Left ventricle myocardium inferior (tissue), 1 donor: ENCODE measurements around the gene THTPA. TPM values are rescaled to one million over a fixed set of nuclear protein-coding genes. Genes with fewer than 3 reads are reported as not detected.
A peak's percentile ranks its signal among the peaks of the same experiment; 100 is the strongest.
"Not testable (repeated sequence)": the region's sequence is repeated elsewhere in the genome, so short reads cannot be mapped to it uniquely, and the experiment has no call there.

Experiments used
- DNase-seq: peaks from one replicate; pipeline ENCODE4 v3.0.0-alpha.2; 2020
- H3K27ac ChIP-seq: fragments of 200-600 bp; replicated peaks from 2 replicates; pipeline ENCODE4 v1.8.0; 2021
- H3K27me3 ChIP-seq: fragments of 200-600 bp; 2 replicates; pipeline ENCODE4 v1.8.0; 2021; ENCODE audit warnings: low read depth
- H3K36me3 ChIP-seq: fragments of 200-600 bp; 2 replicates; pipeline ENCODE4 v1.8.0; 2021
- H3K4me1 ChIP-seq: fragments of 200-600 bp; 2 replicates; pipeline ENCODE4 v1.8.0; 2021
- H3K4me3 ChIP-seq: fragments of 200-600 bp; 2 replicates; pipeline ENCODE4 v1.8.0; 2021; ENCODE audit warnings: mild to moderate bottlenecking, moderate library complexity
- H3K9me3 ChIP-seq: fragments of 200-600 bp; replicated peaks from 2 replicates; pipeline ENCODE4 v1.8.0; 2021
- intact Hi-C: fragments of 100-400 bp; cut with micrococcal nuclease; formaldehyde crosslinking; loops from one replicate; pipeline ENCODE4 v1.11.0; 2022
- total RNA-seq: library from RNA; stranded (reverse); fragmentation: NEBNext Ultra II Directional; extraction: Animal tissue kit (Norgen Biotek cat#: 25700); gene quantifications from one replicate; pipeline ENCODE4 v1.2.1, GENCODE V29; 2021
- TF ChIP-seq, protein P1 (sequence below): fragments of 200-600 bp; IDR thresholded peaks from 2 replicates; pipeline ENCODE4 v1.8.0; 2021; ENCODE audit warnings: antibody characterized with exemption, mild to moderate bottlenecking, borderline replicate concordance
- donor health status: DM: no; HTN: yes; CAD: no; lungs with severe emphysema.

Gene THTPA
- total RNA-seq, 1 donor from 2014 or later = 17.2 TPM

DNA sequence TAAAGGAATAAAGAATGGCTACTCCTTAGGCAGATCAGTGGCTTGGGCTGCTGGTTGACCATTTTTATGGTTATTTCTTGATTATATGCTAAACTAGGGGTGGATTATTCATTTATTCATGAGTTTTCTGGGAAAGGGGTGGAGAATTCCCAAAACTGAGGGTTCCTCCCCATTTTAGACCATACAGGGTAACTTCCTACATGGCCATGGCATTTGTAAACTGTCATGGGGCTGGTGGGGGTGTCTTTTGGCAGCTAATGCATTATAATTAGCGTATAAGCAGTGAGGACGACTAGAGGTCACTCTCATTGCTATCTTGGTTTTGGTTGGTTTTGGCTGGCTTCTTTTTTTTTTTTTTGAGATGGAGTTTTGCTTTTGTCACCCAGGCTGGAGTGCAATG lies 48.1 kb downstream of the THTPA start:
- Histone ChIP-seq H3K36me3 (no peaks in the 10 kb centered on the region), H3K4me3 (no peak overlapping the region), H3K4me1 (peaks cover 18% of the 10 kb centered on the region), H3K9me3 (peaks cover 7% of the 10 kb centered on the region), H3K27ac (no peak overlapping the region), H3K27me3 (peaks cover 9% of the 10 kb centered on the region)
- TF ChIP-seq, protein P1, sequence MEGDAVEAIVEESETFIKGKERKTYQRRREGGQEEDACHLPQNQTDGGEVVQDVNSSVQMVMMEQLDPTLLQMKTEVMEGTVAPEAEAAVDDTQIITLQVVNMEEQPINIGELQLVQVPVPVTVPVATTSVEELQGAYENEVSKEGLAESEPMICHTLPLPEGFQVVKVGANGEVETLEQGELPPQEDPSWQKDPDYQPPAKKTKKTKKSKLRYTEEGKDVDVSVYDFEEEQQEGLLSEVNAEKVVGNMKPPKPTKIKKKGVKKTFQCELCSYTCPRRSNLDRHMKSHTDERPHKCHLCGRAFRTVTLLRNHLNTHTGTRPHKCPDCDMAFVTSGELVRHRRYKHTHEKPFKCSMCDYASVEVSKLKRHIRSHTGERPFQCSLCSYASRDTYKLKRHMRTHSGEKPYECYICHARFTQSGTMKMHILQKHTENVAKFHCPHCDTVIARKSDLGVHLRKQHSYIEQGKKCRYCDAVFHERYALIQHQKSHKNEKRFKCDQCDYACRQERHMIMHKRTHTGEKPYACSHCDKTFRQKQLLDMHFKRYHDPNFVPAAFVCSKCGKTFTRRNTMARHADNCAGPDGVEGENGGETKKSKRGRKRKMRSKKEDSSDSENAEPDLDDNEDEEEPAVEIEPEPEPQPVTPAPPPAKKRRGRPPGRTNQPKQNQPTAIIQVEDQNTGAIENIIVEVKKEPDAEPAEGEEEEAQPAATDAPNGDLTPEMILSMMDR = no peak
- no peak for DNase-seq
- intact Hi-C loops = no loop called here

DNA sequence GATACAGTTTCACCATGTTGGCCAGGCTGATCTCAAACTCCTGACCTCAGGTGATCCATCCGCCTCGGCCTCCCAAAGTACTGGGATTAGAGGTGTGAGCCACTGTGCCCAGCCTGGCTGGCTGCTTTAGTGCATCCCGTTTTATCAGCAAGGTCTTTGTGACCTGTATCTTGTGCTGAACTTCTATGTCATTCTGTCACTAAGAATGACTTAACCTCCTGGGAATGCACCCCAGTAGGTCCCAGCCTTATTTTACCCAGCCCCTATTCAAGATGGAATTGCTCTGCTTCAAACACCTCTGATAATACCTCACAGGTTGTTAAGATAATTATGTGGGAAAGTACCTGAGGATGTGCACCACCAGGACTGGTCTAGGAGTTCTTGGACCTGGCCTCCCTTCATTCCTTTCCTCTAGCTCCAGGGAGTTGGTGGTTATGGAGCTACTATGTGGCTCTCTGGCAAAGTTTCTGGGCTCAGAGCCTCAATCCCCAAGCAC lies 48.7 kb downstream of the THTPA start:
- no peak overlapping the region for H3K27ac ChIP-seq
- peaks cover 18% of the 10 kb centered on the region for H3K4me1 ChIP-seq
- intact Hi-C loops = no loop called here
- TF ChIP-seq, protein P1 = no peak
- no peak for DNase-seq
- H3K4me3 ChIP-seq = no peak overlapping the region
- H3K9me3 ChIP-seq = peaks cover 1% of the 10 kb centered on the region
- H3K36me3 ChIP-seq = no peaks in the 10 kb centered on the region
- H3K27me3 ChIP-seq = peaks cover 9% of the 10 kb centered on the region

DNA sequence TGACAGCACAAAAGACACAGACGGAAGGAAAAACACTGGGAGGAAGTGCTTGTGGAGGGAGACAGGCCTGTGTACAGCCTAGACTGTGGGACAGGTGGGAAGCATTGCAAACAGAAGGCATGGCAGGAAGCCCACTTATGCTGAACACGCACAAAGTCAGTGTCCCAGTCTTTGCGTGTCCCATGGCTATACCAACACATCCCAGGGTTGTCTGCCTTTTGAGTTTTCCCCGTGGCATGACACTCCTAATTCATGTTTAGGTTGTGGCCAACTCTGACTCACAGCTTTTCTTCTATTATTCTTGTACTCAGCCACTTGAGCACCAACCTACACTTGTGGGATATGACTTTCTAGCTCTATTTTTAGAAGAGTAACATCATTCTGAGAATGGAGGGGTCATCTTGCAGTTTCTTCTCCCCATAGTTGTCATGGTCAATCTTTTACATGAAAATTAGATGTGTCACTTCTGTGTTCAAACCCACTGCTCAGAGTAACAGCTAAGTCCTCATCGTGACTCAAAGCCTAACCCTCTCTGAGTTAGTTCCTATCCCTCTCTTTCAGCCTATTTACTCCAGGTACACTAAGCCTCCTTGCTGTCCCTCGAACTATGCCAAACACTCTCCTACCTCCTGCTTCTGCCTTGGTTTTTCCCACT lies 50.0 kb downstream of the THTPA start:
- Histone ChIP-seq H3K4me3 (no peak overlapping the region), H3K27ac (no peak overlapping the region), H3K36me3 (no peaks in the 10 kb centered on the region), H3K4me1 (peaks cover 18% of the 10 kb centered on the region), H3K27me3 (peaks cover 10% of the 10 kb centered on the region), H3K9me3 (no peaks in the 10 kb centered on the region)
- DNase-seq = no peak
- TF ChIP-seq, protein P1 = no peak
- intact Hi-C loops = no loop called here

DNA sequence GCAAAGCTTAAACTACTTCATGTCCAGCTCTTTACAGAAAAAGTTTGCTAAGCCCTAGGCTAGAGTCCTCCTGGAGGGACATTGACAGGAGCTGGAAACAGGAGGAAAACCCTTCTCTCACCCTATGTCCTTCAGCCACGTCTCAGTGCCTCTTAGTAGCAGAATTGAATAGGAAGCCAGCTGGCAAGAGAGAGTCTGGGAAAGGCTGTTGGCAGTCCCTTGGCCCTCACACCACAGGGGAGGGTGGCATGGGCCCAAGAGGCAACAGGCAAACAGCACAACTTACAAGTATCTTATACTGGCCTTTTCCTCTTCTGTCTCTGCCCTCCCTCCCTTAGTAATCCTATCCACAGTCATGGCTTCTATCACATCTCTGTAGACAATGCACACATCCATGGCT lies 52.4 kb downstream of the THTPA start:
- TF ChIP-seq, protein P1 = no peak
- Histone ChIP-seq H3K27me3 (peaks cover 23% of the 10 kb centered on the region), H3K27ac (no peak overlapping the region), H3K4me1 (peaks cover 4% of the 10 kb centered on the region), H3K4me3 (no peak overlapping the region), H3K9me3 (no peaks in the 10 kb centered on the region), H3K36me3 (no peaks in the 10 kb centered on the region)
- intact Hi-C loops = no loop called here
- peak; percentile 59 for DNase-seq

DNA sequence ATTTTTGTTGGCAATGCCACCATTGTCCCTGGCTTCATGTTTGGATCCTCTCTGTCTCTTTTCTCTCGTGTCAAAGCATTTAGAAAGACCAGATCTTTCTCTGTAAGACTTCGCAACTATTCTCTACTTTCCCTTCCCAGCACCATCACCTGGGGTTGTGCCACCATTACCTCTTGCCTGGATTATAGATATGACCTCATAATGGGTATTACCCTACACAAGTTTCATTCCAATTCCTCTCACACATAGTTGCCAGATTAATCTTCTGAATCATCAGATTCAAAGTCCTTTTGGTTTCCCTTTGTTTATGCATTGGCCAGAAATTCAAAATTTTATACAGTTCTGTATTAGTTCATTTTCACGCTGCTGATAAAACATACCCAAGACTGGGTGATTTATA lies 52.9 kb downstream of the THTPA start:
- peaks cover 26% of the 10 kb centered on the region for H3K27me3 ChIP-seq
- peaks cover 4% of the 10 kb centered on the region for H3K4me1 ChIP-seq
- H3K4me3 ChIP-seq = no peak overlapping the region
- H3K36me3 ChIP-seq = no peaks in the 10 kb centered on the region
- DNase-seq = no peak
- TF ChIP-seq, protein P1 = no peak
- H3K27ac ChIP-seq = no peak overlapping the region
- intact Hi-C loops = no loop called here
- H3K9me3 ChIP-seq = no peaks in the 10 kb centered on the region

DNA sequence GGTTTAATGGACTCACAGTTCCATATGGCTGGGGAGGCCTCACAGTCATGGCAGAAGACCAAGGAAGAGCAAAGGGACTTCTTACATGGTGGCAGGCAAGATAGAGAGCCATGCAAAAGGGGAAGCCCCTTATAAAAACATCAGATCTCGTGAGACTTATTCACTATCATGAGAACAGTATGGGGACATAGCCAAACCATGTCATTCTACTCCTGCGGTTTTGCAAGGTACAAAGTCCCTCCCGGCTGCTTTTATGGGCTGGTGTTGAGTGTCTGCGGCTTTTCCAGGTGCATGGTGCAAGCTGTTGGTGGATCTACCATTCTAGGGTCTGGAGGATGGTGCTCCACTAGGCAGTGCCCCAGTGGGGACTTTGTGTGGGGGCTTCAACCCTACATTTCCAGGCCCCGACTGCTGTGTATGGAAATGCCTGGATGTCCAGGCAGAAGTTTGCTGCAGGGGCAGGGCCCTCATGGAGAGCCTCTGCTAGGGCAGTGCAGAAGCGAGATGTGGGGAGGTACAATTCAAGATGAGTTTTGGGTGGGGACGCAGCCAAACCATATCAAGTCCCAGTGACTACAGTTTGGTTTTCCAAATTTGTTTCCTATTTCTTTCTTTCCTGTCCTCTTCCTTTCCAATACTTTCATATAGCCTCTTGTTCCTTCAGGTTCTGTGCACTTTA lies 53.5 kb downstream of the THTPA start:
- H3K27ac ChIP-seq, DNase-seq, H3K4me3 ChIP-seq, H3K4me1 ChIP-seq, intact Hi-C loops, H3K36me3 ChIP-seq, H3K9me3 ChIP-seq: not testable (repeated sequence)
- peaks cover 31% of the 10 kb centered on the region for H3K27me3 ChIP-seq
